ENCODE measurements around the gene IGFBP3. TPM values are rescaled to one million over a fixed set of nuclear protein-coding genes. Genes with fewer than 3 reads are reported as not detected.

The IGFBP3 gene
- total and polyA plus RNA-seq, 2 of the 13 experiments (the other 11 are each of a cell fraction or from before 2014, with no cell fraction given): 57.5 TPM; not detected in 1

- TF ChIP-seq ZNF770 (CRISPR knock-in tag; IDR thresholded peaks at IDR 0.05) (peak; percentile 76), TAF1 (CRISPR knock-in tag; IDR thresholded peaks at IDR 0.05) (peak; percentile 47; the same call in 1 of the 2 replicates), ZSCAN30 (CRISPR knock-in tag; IDR thresholded peaks at IDR 0.05) (no peak; the same call in 1 of the 2 replicates), ZMYM3 (CRISPR knock-in tag; IDR thresholded peaks at IDR 0.05) (peak; percentile 82), ZFP62 (CRISPR knock-in tag; IDR thresholded peaks at IDR 0.05) (no peak), SRSF4 (IDR thresholded peaks at IDR 0.05; ENCODE audit: low read depth, low read length, poor library complexity, severe bottlenecking) (no peak), ZNF30 (CRISPR knock-in tag; IDR thresholded peaks at IDR 0.05) (no peak), ZNF704 (CRISPR knock-in tag; IDR thresholded peaks at IDR 0.05; ENCODE audit: borderline replicate concordance) (no peak), ZNF512B (CRISPR knock-in tag; IDR thresholded peaks at IDR 0.05; ENCODE audit: borderline replicate concordance) (peak; percentile 39; the same call in 1 of the 2 replicates), POLR2AphosphoS2 (IDR thresholded peaks at IDR 0.05; ENCODE audit: low read depth, low read length) (no peak)
- TF ChIP-seq, protein P1, sequence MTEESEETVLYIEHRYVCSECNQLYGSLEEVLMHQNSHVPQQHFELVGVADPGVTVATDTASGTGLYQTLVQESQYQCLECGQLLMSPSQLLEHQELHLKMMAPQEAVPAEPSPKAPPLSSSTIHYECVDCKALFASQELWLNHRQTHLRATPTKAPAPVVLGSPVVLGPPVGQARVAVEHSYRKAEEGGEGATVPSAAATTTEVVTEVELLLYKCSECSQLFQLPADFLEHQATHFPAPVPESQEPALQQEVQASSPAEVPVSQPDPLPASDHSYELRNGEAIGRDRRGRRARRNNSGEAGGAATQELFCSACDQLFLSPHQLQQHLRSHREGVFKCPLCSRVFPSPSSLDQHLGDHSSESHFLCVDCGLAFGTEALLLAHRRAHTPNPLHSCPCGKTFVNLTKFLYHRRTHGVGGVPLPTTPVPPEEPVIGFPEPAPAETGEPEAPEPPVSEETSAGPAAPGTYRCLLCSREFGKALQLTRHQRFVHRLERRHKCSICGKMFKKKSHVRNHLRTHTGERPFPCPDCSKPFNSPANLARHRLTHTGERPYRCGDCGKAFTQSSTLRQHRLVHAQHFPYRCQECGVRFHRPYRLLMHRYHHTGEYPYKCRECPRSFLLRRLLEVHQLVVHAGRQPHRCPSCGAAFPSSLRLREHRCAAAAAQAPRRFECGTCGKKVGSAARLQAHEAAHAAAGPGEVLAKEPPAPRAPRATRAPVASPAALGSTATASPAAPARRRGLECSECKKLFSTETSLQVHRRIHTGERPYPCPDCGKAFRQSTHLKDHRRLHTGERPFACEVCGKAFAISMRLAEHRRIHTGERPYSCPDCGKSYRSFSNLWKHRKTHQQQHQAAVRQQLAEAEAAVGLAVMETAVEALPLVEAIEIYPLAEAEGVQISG (CRISPR knock-in tag; IDR thresholded peaks at IDR 0.05): peak; percentile 81
- TF ChIP-seq, protein P2, sequence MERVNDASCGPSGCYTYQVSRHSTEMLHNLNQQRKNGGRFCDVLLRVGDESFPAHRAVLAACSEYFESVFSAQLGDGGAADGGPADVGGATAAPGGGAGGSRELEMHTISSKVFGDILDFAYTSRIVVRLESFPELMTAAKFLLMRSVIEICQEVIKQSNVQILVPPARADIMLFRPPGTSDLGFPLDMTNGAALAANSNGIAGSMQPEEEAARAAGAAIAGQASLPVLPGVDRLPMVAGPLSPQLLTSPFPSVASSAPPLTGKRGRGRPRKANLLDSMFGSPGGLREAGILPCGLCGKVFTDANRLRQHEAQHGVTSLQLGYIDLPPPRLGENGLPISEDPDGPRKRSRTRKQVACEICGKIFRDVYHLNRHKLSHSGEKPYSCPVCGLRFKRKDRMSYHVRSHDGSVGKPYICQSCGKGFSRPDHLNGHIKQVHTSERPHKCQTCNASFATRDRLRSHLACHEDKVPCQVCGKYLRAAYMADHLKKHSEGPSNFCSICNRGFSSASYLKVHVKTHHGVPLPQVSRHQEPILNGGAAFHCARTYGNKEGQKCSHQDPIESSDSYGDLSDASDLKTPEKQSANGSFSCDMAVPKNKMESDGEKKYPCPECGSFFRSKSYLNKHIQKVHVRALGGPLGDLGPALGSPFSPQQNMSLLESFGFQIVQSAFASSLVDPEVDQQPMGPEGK (CRISPR knock-in tag; IDR thresholded peaks at IDR 0.05): peak; percentile 96
- TF ChIP-seq, protein P3, sequence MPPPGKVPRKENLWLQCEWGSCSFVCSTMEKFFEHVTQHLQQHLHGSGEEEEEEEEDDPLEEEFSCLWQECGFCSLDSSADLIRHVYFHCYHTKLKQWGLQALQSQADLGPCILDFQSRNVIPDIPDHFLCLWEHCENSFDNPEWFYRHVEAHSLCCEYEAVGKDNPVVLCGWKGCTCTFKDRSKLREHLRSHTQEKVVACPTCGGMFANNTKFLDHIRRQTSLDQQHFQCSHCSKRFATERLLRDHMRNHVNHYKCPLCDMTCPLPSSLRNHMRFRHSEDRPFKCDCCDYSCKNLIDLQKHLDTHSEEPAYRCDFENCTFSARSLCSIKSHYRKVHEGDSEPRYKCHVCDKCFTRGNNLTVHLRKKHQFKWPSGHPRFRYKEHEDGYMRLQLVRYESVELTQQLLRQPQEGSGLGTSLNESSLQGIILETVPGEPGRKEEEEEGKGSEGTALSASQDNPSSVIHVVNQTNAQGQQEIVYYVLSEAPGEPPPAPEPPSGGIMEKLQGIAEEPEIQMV (CRISPR knock-in tag; IDR thresholded peaks at IDR 0.05; ENCODE audit: low read depth): peak; percentile 72; the same call in 1 of the 2 replicates
Observed at GRCh38 chr7:45885264-45885882, 35.7 kb downstream of the IGFBP3 start (continued).

Data from HepG2 (cell line).